Liver (tissue), 9 donors: ENCODE data around the gene PPA1. TPM values are rescaled to one million over a fixed set of nuclear protein-coding genes. Genes with fewer than 3 reads are reported as not detected.

Source experiments
- DNase-seq: peaks from one replicate; pipeline ENCODE4 v3.0.0-alpha.2; 2017; ENCODE audit warnings: low spot score
- H3K27ac ChIP-seq, 2 donors: one replicate each; pipeline ENCODE4 v1.7.0; 2013; ENCODE audit warnings: inconsistent platforms in 2 of 2, low read length in 2 of 2, control low read depth in 1 of 2, low read depth in 1 of 2, mild to moderate bottlenecking in 1 of 2
- H3K27me3 ChIP-seq, 4 donors: one replicate each; pipeline versions ENCODE4 v1.6.1 to v1.7.0; 2013; ENCODE audit warnings: low read length in 3 of 4, inconsistent platforms in 1 of 4, mild to moderate bottlenecking in 1 of 4, moderate library complexity in 1 of 4; ENCODE audit not compliant: control insufficient read depth in 4 of 4, insufficient read depth in 4 of 4
- H3K36me3 ChIP-seq, 4 donors: one replicate each; pipeline versions ENCODE4 v1.6.1 to v1.7.0; 2013; ENCODE audit warnings: low read length in 3 of 4, mild to moderate bottlenecking in 3 of 4, low read depth in 1 of 4, moderate library complexity in 1 of 4; ENCODE audit not compliant: control insufficient read depth in 4 of 4, insufficient read depth in 3 of 4
- H3K4me1 ChIP-seq, 4 donors: one replicate each; pipeline versions ENCODE4 v1.6.1 to v1.7.0; 2013; ENCODE audit warnings: low read length in 3 of 4, mild to moderate bottlenecking in 3 of 4, moderate library complexity in 1 of 4; ENCODE audit not compliant: control insufficient read depth in 4 of 4, insufficient read depth in 4 of 4
- H3K4me3 ChIP-seq, 3 donors: one replicate each; pipeline versions ENCODE4 v1.6.1 to v1.7.0; 2013; ENCODE audit warnings: low read length in 3 of 3, control low read depth in 1 of 3, low read depth in 1 of 3, mild to moderate bottlenecking in 1 of 3
- H3K9ac ChIP-seq, 2 donors: one replicate each; pipeline ENCODE4 v1.7.0; 2013; ENCODE audit warnings: low read length in 2 of 2, mild to moderate bottlenecking in 2 of 2, moderate library complexity in 2 of 2, control low read depth in 1 of 2, low read depth in 1 of 2
- H3K9me3 ChIP-seq, 4 donors: one replicate each; pipeline versions ENCODE4 v1.6.1 to v1.7.0; 2013; ENCODE audit warnings: low read length in 3 of 4; ENCODE audit not compliant: control insufficient read depth in 4 of 4
- ATF3 ChIP-seq: IDR thresholded peaks from 2 replicates; pipeline ENCODE4 v1.6.1; 2016; ENCODE audit warnings: antibody characterized with exemption
- CTCF ChIP-seq: fragments of 150-350 bp; IDR thresholded peaks from 2 replicates; pipeline ENCODE4 v1.5.1; 2017; ENCODE audit warnings: improper control_type of control experiment, low read depth, low read length; ENCODE audit not compliant: missing input control
- EGR1 ChIP-seq, 2 donors: IDR thresholded peaks; 2 replicates each; pipeline ENCODE4 v1.6.1; 2016 to 2018; ENCODE audit warnings: antibody characterized with exemption in 2 of 2, low read depth in 2 of 2
- FOXA1 ChIP-seq: IDR thresholded peaks from 2 replicates; pipeline ENCODE4 v1.6.1; 2016; ENCODE audit warnings: antibody characterized with exemption
- FOXA2 ChIP-seq: IDR thresholded peaks from 2 replicates; pipeline ENCODE4 v1.6.1; 2016; ENCODE audit warnings: antibody characterized with exemption
- HNF4G ChIP-seq: IDR thresholded peaks from 2 replicates; pipeline ENCODE4 v1.6.1; 2016; ENCODE audit warnings: antibody characterized with exemption
- JUND ChIP-seq, 2 donors: IDR thresholded peaks; 2 replicates each; pipeline ENCODE4 v1.6.1; 2016; ENCODE audit warnings: antibody characterized with exemption in 2 of 2
- MAX ChIP-seq: IDR thresholded peaks from 2 replicates; pipeline ENCODE4 v1.6.1; 2016; ENCODE audit warnings: antibody characterized with exemption
- NR2F2 ChIP-seq: IDR thresholded peaks from 2 replicates; pipeline ENCODE4 v1.6.1; 2016; ENCODE audit warnings: antibody characterized with exemption
- RAD21 ChIP-seq, 2 donors: IDR thresholded peaks; 2 replicates each; pipeline ENCODE4 v1.6.1; 2016; ENCODE audit warnings: antibody characterized with exemption in 2 of 2, mild to moderate bottlenecking in 2 of 2
- REST ChIP-seq: IDR thresholded peaks from 2 replicates; pipeline ENCODE4 v1.6.1; 2016; ENCODE audit warnings: antibody characterized with exemption, mild to moderate bottlenecking
- RXRA ChIP-seq, 2 donors: IDR thresholded peaks; 2 replicates each; pipeline ENCODE4 v1.6.1; 2017 to 2018; ENCODE audit warnings: antibody characterized with exemption in 2 of 2, mild to moderate bottlenecking in 1 of 2
- SP1 ChIP-seq: IDR thresholded peaks from 2 replicates; pipeline ENCODE4 v1.6.1; 2018; ENCODE audit warnings: antibody characterized with exemption, mild to moderate bottlenecking
- TAF1 ChIP-seq: conservative IDR thresholded peaks from 2 replicates; pipeline ENCODE4 v1.6.1; 2016; ENCODE audit warnings: antibody characterized with exemption, mild to moderate bottlenecking
- YY1 ChIP-seq: IDR thresholded peaks from 2 replicates; pipeline ENCODE4 v1.6.1; 2016; ENCODE audit warnings: antibody characterized with exemption, mild to moderate bottlenecking
- WGBS: extraction: QIAGEN DNeasy Blood & Tissue Kit; methylation state at CpG from one replicate; pipeline ENCODE4 v1.1.7; 2013; 5-methylcytosine and 5-hydroxymethylcytosine counted together
- polyA plus RNA-seq, 2 donors: library from polyadenylated mRNA; stranded (reverse) in 1 of 2; unstranded in 1 of 2; fragments of 200-250 nt in 1 of 2; fragments of >200 nt in 1 of 2; fragmentation: Nextera tagmentation in 1 of 2; extraction: Ambion mirVana in 1 of 2; gene quantifications; one replicate each; pipeline versions ENCODE4 v1.2.1 to v1.2.3, GENCODE V29; 2013 to 2015
- total RNA-seq, 2 donors: library from RNA; depleted of rRNA; stranded (reverse); fragments of >200 nt; gene quantifications; one replicate each; pipeline ENCODE4 v1.2.3, GENCODE V29; 2014
- donor health status: healthy.
- donor health status: healthy.
- donor health status: healthy.
- donor health status: healthy.
- donor health status: healthy.

Gene PPA1
- total and polyA plus RNA-seq, 4 donors: 91.1 to 111 (median 99.4) TPM

GRCh38 chr10:70280099-70280498 is 46.9 kb upstream of the PPA1 start:
- 80% methylated on average over 6 of the region's 6 CpGs for WGBS
- no peak for DNase-seq
- Histone ChIP-seq H3K27ac (no peak overlapping the region), H3K9ac (no peak overlapping the region), H3K4me3 (no peak overlapping the region), H3K27me3 (peaks cover 0 to 7% (median 1%) of the 10 kb centered on the region in 4 donors), H3K36me3 (no peaks in the 10 kb centered on the region), H3K9me3 (no peaks in the 10 kb centered on the region), H3K4me1 (peaks cover 3 to 5% (median 4%) of the 10 kb centered on the region in 4 donors)
- TF ChIP-seq MAX (no peak), JUND (IDR thresholded peaks at IDR 0.05) (no peak), EGR1 (IDR thresholded peaks at IDR 0.05; ENCODE audit: low read depth in 2 of 2) (no peak), RAD21 (IDR thresholded peaks at IDR 0.05) (no peak), SP1 (no peak), FOXA1 (no peak), FOXA2 (no peak), YY1 (no peak), RXRA (IDR thresholded peaks at IDR 0.05) (no peak), CTCF (no peak)

- peaks cover 0 to 5% (median under 1%) of the 10 kb centered on the region in 4 donors for H3K4me1 ChIP-seq
- H3K27me3 ChIP-seq: peaks cover 0 to under 1% (median 0%) of the 10 kb centered on the region in 4 donors
- no peaks in the 10 kb centered on the region for H3K9me3 ChIP-seq
- DNase-seq: no peak
- no peak overlapping the region for H3K27ac ChIP-seq
- no peaks in the 10 kb centered on the region for H3K36me3 ChIP-seq
- no peak overlapping the region for H3K9ac ChIP-seq
- H3K4me3 ChIP-seq: no peak overlapping the region
- TF ChIP-seq FOXA2 (no peak), FOXA1 (no peak), REST (no peak), TAF1 (no peak), ATF3 (no peak), JUND (IDR thresholded peaks at IDR 0.05) (no peak), SP1 (no peak), NR2F2 (no peak), CTCF (no peak), RXRA (IDR thresholded peaks at IDR 0.05) (no peak), HNF4G (no peak), RAD21 (IDR thresholded peaks at IDR 0.05) (no peak)
- WGBS: 89% methylated on average over 3 of the region's 3 CpGs
Observed at GRCh38 chr10:70277396-70278030, 44.3 kb upstream of the PPA1 start.
